NT2/D1 (cell line): ENCODE measurements around the gene PIK3CD.

ENCODE experiments used
- YY1 ChIP-seq: IDR thresholded peaks from 2 replicates; pipeline ENCODE4 v1.6.1; 2011; ENCODE audit not compliant: insufficient read length, insufficient read depth
- ZNF274 ChIP-seq: IDR thresholded peaks from 2 replicates; pipeline ENCODE4 v1.6.1; 2011; ENCODE audit warnings: mild to moderate bottlenecking, low read depth, low read length

GRCh38 chr1:9680828-9681227, 29.3 kb downstream of the PIK3CD start:
- TF ChIP-seq YY1 (no peak), ZNF274 (no peak)
